ENCODE data around the gene MRPL40. TPM values are rescaled to one million over a fixed set of nuclear protein-coding genes. Genes with fewer than 3 reads are reported as not detected.

MRPL40 gene
- total and polyA plus RNA-seq, 2 donors (not counting 1 experiment from before 2014, with no cell fraction given), result 12.5 to 21.9 TPM

- Mint-ChIP-seq H3K27me3 (no peaks in the 10 kb centered on the region), H3K4me3 (peak overlapping the region; percentile 31), H3K4me1 (peaks cover 35% of the 10 kb centered on the region), H3K27ac (peak overlapping the region; percentile 23), H3K9me3 (ENCODE audit: insufficient read depth) (no peaks in the 10 kb centered on the region)
- WGBS (ENCODE audit: insufficient coverage), result 95% methylated on average over 5 of the region's 5 CpGs
- peak overlapping the region in 1 of 2 donors; percentile 92 for H3K27ac ChIP-seq (ENCODE audit: low read length in 2 of 2)
- peaks cover 0 to 44% of the 10 kb centered on the region in 2 experiments for H3K36me3 ChIP-seq (replicated peaks in 1 of 2; ENCODE audit: control extremely low read depth in 1 of 2, control insufficient read depth in 1 of 2, extremely low read depth in 1 of 2, insufficient read depth in 2 of 2, low read length in 1 of 2)
- H2AFZ ChIP-seq (ENCODE audit: insufficient read depth, low read depth, low read length, poor library complexity, severe bottlenecking), result no peak overlapping the region
- H3K9me3 ChIP-seq (ENCODE audit: control extremely low read depth in 1 of 3, control insufficient read depth in 2 of 3, insufficient read depth in 1 of 3, low read length in 2 of 3), result no peaks in the 10 kb centered on the region
- CTCF ChIA-PET, result interaction anchor here (1.5 kb wide), 1 partner anchor 304 kb away, joined by 5 read pairs; the partner anchor contains the start of gene ESS2
- H3K27me3 ChIP-seq (replicated peaks in 1 of 4; ENCODE audit: control extremely low read depth in 1 of 4, control insufficient read depth in 3 of 4, insufficient read depth in 4 of 4, low read length in 3 of 4), result no peaks in the 10 kb centered on the region
- no peak for ATAC-seq (ENCODE audit: low read depth)
- TF ChIP-seq CTCF (IDR thresholded peaks at IDR 0.05) (no peak), EZH2 (IDR thresholded peaks at IDR 0.05; ENCODE audit: borderline replicate concordance, insufficient read depth, low read depth, low read length, poor library complexity, severe bottlenecking) (no peak)
- DNase-seq, result no peak
- POLR2A ChIA-PET, result no interaction called here
- intact Hi-C loops (cut with micrococcal nuclease), result loop anchor here (5.0 kb wide), 2 partner anchors 183 to 327 kb away; partner anchors contain the start of gene DGCR2
- peak overlapping the region in 1 of 5 experiments; percentile 80 for H3K4me3 ChIP-seq (ENCODE audit: control extremely low read depth in 1 of 5, extremely low read depth in 1 of 5, insufficient read depth in 1 of 5, low read depth in 2 of 5, low read length in 4 of 5)
- no peak overlapping the region for H3K9ac ChIP-seq (ENCODE audit: low read length)
- peaks cover 16 to 27% of the 10 kb centered on the region in 2 donors for H3K4me1 ChIP-seq (ENCODE audit: control insufficient read depth in 2 of 2, insufficient read depth in 2 of 2, low read length in 2 of 2)
- H3K79me2 ChIP-seq (ENCODE audit: control insufficient read depth, insufficient read depth, low read length), result peaks cover 54% of the 10 kb centered on the region
- H3K4me2 ChIP-seq (replicated peaks; ENCODE audit: low read depth, low read length, poor library complexity, severe bottlenecking), result peak overlapping the region; percentile 82
- H4K20me1 ChIP-seq (ENCODE audit: control insufficient read depth, insufficient read depth, low read length, poor library complexity, severe bottlenecking), result peaks cover 8% of the 10 kb centered on the region
Observed at GRCh38 chr22:19448739-19449421, 16.5 kb downstream of the MRPL40 start.

- ChIA-PET CTCF (no interaction called here), POLR2A (no interaction called here)
- TF ChIP-seq CTCF (IDR thresholded peaks at IDR 0.05) (no peak), EZH2 (IDR thresholded peaks at IDR 0.05; ENCODE audit: borderline replicate concordance, insufficient read depth, low read depth, low read length, poor library complexity, severe bottlenecking) (no peak)
- Histone ChIP-seq H4K20me1 (ENCODE audit: control insufficient read depth, insufficient read depth, low read length, poor library complexity, severe bottlenecking) (peaks cover 3% of the 10 kb centered on the region), H2AFZ (ENCODE audit: insufficient read depth, low read depth, low read length, poor library complexity, severe bottlenecking) (no peak overlapping the region), H3K27ac (ENCODE audit: low read length in 2 of 2) (no peak overlapping the region), H3K27me3 (replicated peaks in 1 of 4; ENCODE audit: control extremely low read depth in 1 of 4, control insufficient read depth in 3 of 4, insufficient read depth in 4 of 4, low read length in 3 of 4) (no peaks in the 10 kb centered on the region), H3K4me3 (ENCODE audit: control extremely low read depth in 1 of 5, extremely low read depth in 1 of 5, insufficient read depth in 1 of 5, low read depth in 2 of 5, low read length in 4 of 5) (no peak overlapping the region), H3K79me2 (ENCODE audit: control insufficient read depth, insufficient read depth, low read length) (peaks cover 50% of the 10 kb centered on the region), H3K4me2 (replicated peaks; ENCODE audit: low read depth, low read length, poor library complexity, severe bottlenecking) (no peak overlapping the region), H3K36me3 (replicated peaks in 1 of 2; ENCODE audit: control extremely low read depth in 1 of 2, control insufficient read depth in 1 of 2, extremely low read depth in 1 of 2, insufficient read depth in 2 of 2, low read length in 1 of 2) (peaks cover 0 to 44% of the 10 kb centered on the region in 2 experiments), H3K4me1 (ENCODE audit: control insufficient read depth in 2 of 2, insufficient read depth in 2 of 2, low read length in 2 of 2) (peaks cover 16 to 27% of the 10 kb centered on the region in 2 donors), H3K9ac (ENCODE audit: low read length) (no peak overlapping the region), H3K9me3 (ENCODE audit: control extremely low read depth in 1 of 3, control insufficient read depth in 2 of 3, insufficient read depth in 1 of 3, low read length in 2 of 3) (no peaks in the 10 kb centered on the region)
- ATAC-seq (ENCODE audit: low read depth), result no peak
- WGBS (ENCODE audit: insufficient coverage), result 80% methylated on average over 1 of the region's 2 CpGs
- H3K4me3 Mint-ChIP-seq, result no peak overlapping the region
- H3K9me3 Mint-ChIP-seq (ENCODE audit: insufficient read depth), result no peaks in the 10 kb centered on the region
- no peaks in the 10 kb centered on the region for H3K27me3 Mint-ChIP-seq
- no peak overlapping the region for H3K27ac Mint-ChIP-seq
- H3K4me1 Mint-ChIP-seq, result peaks cover 34% of the 10 kb centered on the region
- intact Hi-C loops (cut with micrococcal nuclease), result loop anchor here (5.0 kb wide), 2 partner anchors 183 to 327 kb away; partner anchors contain the start of gene DGCR2
- DNase-seq, result no peak
Observed at GRCh38 chr22:19449422-19449767, 17.1 kb downstream of the MRPL40 start.
